H9 (cell line): ENCODE data around the gene MYCN. TPM values are rescaled to one million over a fixed set of nuclear protein-coding genes. Genes with fewer than 3 reads are reported as not detected.

Experiments
- DNase-seq: peaks from one replicate; pipeline ENCODE4 v3.0.0-alpha.2; 2017
- H2AFZ ChIP-seq: one replicate; pipeline ENCODE4 v1.6.1; 2013; ENCODE audit warnings: mild to moderate bottlenecking, low read length, control low read depth, moderate library complexity
- H2AK5ac ChIP-seq: 2 replicates; pipeline ENCODE4 v1.6.1; 2013; ENCODE audit warnings: low read length, control low read depth, mixed read lengths; ENCODE audit not compliant: insufficient read length
- H2BK120ac ChIP-seq: one replicate; pipeline ENCODE4 v1.6.1; 2013; ENCODE audit warnings: low read depth, mild to moderate bottlenecking, low read length, control low read depth, inconsistent platforms; ENCODE audit not compliant: poor library complexity, severe bottlenecking
- H2BK12ac ChIP-seq: 2 replicates; pipeline ENCODE4 v1.6.1; 2013; ENCODE audit warnings: low read length, control low read depth, mixed read lengths, low read depth; ENCODE audit not compliant: insufficient read length
- H2BK15ac ChIP-seq: 2 replicates; pipeline ENCODE4 v1.6.1; 2013; ENCODE audit warnings: low read depth, low read length, control low read depth
- H2BK20ac ChIP-seq: one replicate; pipeline ENCODE4 v1.6.1; 2013; ENCODE audit warnings: low read depth, mild to moderate bottlenecking, low read length, control low read depth, inconsistent platforms; ENCODE audit not compliant: poor library complexity, severe bottlenecking
- H2BK5ac ChIP-seq: 2 replicates; pipeline ENCODE4 v1.6.1; 2013; ENCODE audit warnings: low read length, control low read depth, mixed read lengths; ENCODE audit not compliant: insufficient read length
- H3K14ac ChIP-seq: 2 replicates; pipeline ENCODE4 v1.6.1; 2013; ENCODE audit warnings: low read length, control low read depth; ENCODE audit not compliant: insufficient read depth
- H3K18ac ChIP-seq: 2 replicates; pipeline ENCODE4 v1.6.1; 2013; ENCODE audit warnings: low read depth, mild to moderate bottlenecking, mixed read lengths, low read length, control low read depth; ENCODE audit not compliant: insufficient read length
- H3K23ac ChIP-seq: 2 replicates; pipeline ENCODE4 v1.6.1; 2013; ENCODE audit warnings: low read length, control low read depth, mixed read lengths, low read depth; ENCODE audit not compliant: insufficient read length
- H3K23me2 ChIP-seq: 2 replicates; pipeline ENCODE4 v1.6.1; 2013; ENCODE audit warnings: low read depth, mild to moderate bottlenecking, mixed read lengths, low read length, control low read depth; ENCODE audit not compliant: insufficient read length, poor library complexity, severe bottlenecking
- H3K27ac ChIP-seq: 2 replicates; pipeline ENCODE4 v1.5.1; 2013; ENCODE audit warnings: low read length, control low read depth, mixed read lengths, low read depth; ENCODE audit not compliant: insufficient read length
- H3K27me3 ChIP-seq: 2 replicates; pipeline ENCODE4 v1.6.1; 2013; ENCODE audit warnings: low read length, control low read depth, inconsistent platforms; ENCODE audit not compliant: insufficient read depth
- H3K4ac ChIP-seq: 2 replicates; pipeline ENCODE4 v1.6.1; 2013; ENCODE audit warnings: low read depth, mild to moderate bottlenecking, control low read depth, inconsistent platforms, low read length, moderate library complexity
- H3K4me1 ChIP-seq: 2 replicates; pipeline ENCODE4 v1.6.1; 2013; ENCODE audit warnings: low read length, control low read depth, inconsistent platforms; ENCODE audit not compliant: insufficient read depth
- H3K4me2 ChIP-seq: 2 replicates; pipeline ENCODE4 v1.6.1; 2013; ENCODE audit warnings: low read length, control low read depth, mixed read lengths; ENCODE audit not compliant: insufficient read length, insufficient read depth
- H3K56ac ChIP-seq: 2 replicates; pipeline ENCODE4 v1.6.1; 2013; ENCODE audit warnings: low read depth, mild to moderate bottlenecking, mixed read lengths, low read length, control low read depth; ENCODE audit not compliant: insufficient read length
- H3K79me1 ChIP-seq: 2 replicates; pipeline ENCODE4 v1.6.1; 2013; ENCODE audit warnings: low read depth, mild to moderate bottlenecking, moderate library complexity, low read length, control low read depth, inconsistent platforms; ENCODE audit not compliant: insufficient read depth, poor library complexity, severe bottlenecking
- H3K79me2 ChIP-seq: 2 replicates; pipeline ENCODE4 v1.6.1; 2013; ENCODE audit warnings: low read length, control low read depth, inconsistent platforms; ENCODE audit not compliant: insufficient read depth
- H3K9ac ChIP-seq: 2 replicates; pipeline ENCODE4 v1.6.1; 2013; ENCODE audit warnings: low read length, control low read depth, mixed read lengths; ENCODE audit not compliant: insufficient read length; ENCODE audit errors: extremely low read depth
- H3K9me3 ChIP-seq: one replicate; pipeline ENCODE4 v1.6.1; 2013; ENCODE audit warnings: low read depth, low read length, inconsistent platforms; ENCODE audit not compliant: control insufficient read depth
- H3T11ph ChIP-seq: one replicate; pipeline ENCODE4 v1.6.1; 2013; ENCODE audit warnings: mild to moderate bottlenecking, low read length, control low read depth, inconsistent platforms
- H4K20me1 ChIP-seq: one replicate; pipeline ENCODE4 v1.6.1; 2013; ENCODE audit not compliant: control insufficient read depth, insufficient read length, insufficient read depth
- H4K5ac ChIP-seq: 2 replicates; pipeline ENCODE4 v1.6.1; 2013; ENCODE audit warnings: low read depth, mild to moderate bottlenecking, mixed read lengths, low read length, control low read depth; ENCODE audit not compliant: insufficient read length
- H4K8ac ChIP-seq: replicated peaks from 2 replicates; pipeline ENCODE4 v1.6.1; 2013; ENCODE audit warnings: low read length, control low read depth, mixed read lengths, low read depth; ENCODE audit not compliant: insufficient read length
- H4K91ac ChIP-seq: 2 replicates; pipeline ENCODE4 v1.6.1; 2013; ENCODE audit warnings: low read depth, mild to moderate bottlenecking, moderate library complexity, mixed read lengths, low read length, control low read depth; ENCODE audit not compliant: insufficient read length
- H3K27ac Mint-ChIP-seq, 3 experiments: 2 replicates in 2 of 3; 3 replicates in 1 of 3; pipeline ENCODE4 v1.8.0; 2020 to 2021; ENCODE audit warnings: mixed read lengths in 3 of 3, mild to moderate bottlenecking in 1 of 3, moderate library complexity in 1 of 3
- H3K27me3 Mint-ChIP-seq: 2 replicates; pipeline ENCODE4 v1.8.0; 2021; ENCODE audit warnings: low read depth, mild to moderate bottlenecking, moderate library complexity, mixed read lengths
- H3K36me3 Mint-ChIP-seq, 3 experiments: 2 replicates in 2 of 3; 3 replicates in 1 of 3; pipeline ENCODE4 v1.8.0; 2020 to 2021; ENCODE audit warnings: low read depth in 3 of 3, mixed read lengths in 3 of 3; ENCODE audit not compliant: insufficient read depth in 1 of 3
- H3K4me1 Mint-ChIP-seq, 2 experiments: 2 replicates each; pipeline ENCODE4 v1.8.0; 2020; ENCODE audit warnings: mixed read lengths in 2 of 2
- H3K4me3 Mint-ChIP-seq, 2 experiments: 2 replicates in 1 of 2; 3 replicates in 1 of 2; pipeline ENCODE4 v1.8.0; 2020 to 2021; ENCODE audit warnings: mild to moderate bottlenecking in 2 of 2, mixed read lengths in 2 of 2, moderate library complexity in 1 of 2
- H3K9me3 Mint-ChIP-seq, 2 experiments: 2 replicates in 1 of 2; 3 replicates in 1 of 2; pipeline ENCODE4 v1.8.0; 2020; ENCODE audit warnings: mild to moderate bottlenecking in 2 of 2, mixed read lengths in 2 of 2, moderate library complexity in 1 of 2
- CTCF ChIP-seq: fragments of 200-600 bp; sonication (generic); conservative IDR thresholded peaks from 3 replicates; pipeline ENCODE4 v1.8.0; 2021; ENCODE audit warnings: antibody characterized with exemption, mild to moderate bottlenecking
- WGBS: extraction: QIAGEN DNeasy Blood & Tissue Kit; methylation state at CpG from one replicate; pipeline ENCODE4 v1.1.7; 2013; ENCODE audit warnings: missing lambda C conversion rate, low lambda C conversion rate, mixed read lengths; ENCODE audit not compliant: insufficient read length; ENCODE audit errors: extremely low coverage; 5-methylcytosine and 5-hydroxymethylcytosine counted together
- total RNA-seq: library from RNA; stranded (reverse); gene quantifications from 2 replicates; pipeline ENCODE4 v1.2.1, GENCODE V29; 2021

Gene MYCN
- total RNA-seq, 1 experiment from 2014 or later = 100.0 TPM

DNA sequence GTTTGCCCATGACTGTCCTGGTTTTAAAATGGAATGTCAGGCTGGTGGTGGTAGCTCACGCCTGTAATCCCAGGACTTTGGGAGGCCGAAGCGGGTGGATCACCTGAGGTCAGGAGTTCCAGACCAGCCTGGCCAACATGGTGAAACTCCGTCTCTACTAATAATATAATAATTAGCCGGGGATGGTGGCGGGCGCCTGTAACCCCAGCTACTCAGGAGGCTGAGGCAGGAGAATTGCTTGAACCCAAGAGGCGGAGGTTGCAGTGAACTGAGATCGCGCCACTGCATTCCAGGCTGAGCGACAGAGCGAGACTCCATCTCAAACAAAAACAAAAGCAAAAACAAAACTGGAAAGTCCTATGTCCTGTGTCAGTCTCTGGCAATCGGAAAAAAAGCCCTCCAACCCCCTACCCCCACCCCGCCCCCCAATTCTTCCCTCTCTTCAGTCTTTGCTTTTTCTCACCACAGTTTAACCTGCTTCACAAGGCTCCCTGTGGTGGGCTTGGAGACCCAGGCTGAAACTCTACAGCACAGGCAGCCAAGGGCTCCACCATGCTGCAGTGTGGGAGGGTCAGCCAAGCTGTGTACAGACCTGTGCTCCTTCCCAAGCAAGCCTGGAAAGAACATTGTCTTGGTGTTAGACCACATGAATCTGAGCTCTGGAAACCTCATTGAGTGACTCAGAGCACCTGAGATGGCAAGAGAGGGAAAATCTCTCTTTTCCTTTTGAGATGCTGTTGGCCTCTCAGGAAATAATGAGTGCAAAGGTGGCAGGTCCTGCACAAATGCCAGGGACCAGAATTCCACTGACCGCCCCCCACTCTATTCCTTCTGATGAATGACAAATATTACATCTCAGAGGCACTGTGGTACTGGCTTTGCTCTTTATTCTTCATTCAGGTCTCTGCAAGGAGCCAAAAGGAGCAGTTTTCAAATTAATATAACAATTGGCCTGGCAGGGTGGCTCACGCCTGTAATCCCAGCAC lies 16.7 kb downstream of the MYCN start:
- no peaks in the 10 kb centered on the region for H3K27me3 ChIP-seq
- H2AK5ac ChIP-seq = no peak overlapping the region
- no peak overlapping the region for H3T11ph ChIP-seq
- H4K8ac ChIP-seq = no peak overlapping the region
- TF ChIP-seq CTCF = no peak
- H3K14ac ChIP-seq = no peak overlapping the region
- H3K9me3 ChIP-seq = no peaks in the 10 kb centered on the region
- no peaks in the 10 kb centered on the region for H3K79me1 ChIP-seq
- H4K5ac ChIP-seq = no peak overlapping the region
- H2BK120ac ChIP-seq = no peak overlapping the region
- H2BK5ac ChIP-seq = no peak overlapping the region
- no peak overlapping the region for H2AFZ ChIP-seq
- H2BK12ac ChIP-seq = no peak overlapping the region
- H3K4me1 Mint-ChIP-seq = peaks cover 53 to 58% of the 10 kb centered on the region in 2 experiments
- no peaks in the 10 kb centered on the region for H3K79me2 ChIP-seq
- no peak overlapping the region; a peak in 1 of 5 replicates for H3K4me3 Mint-ChIP-seq
- peak overlapping the region in 2 of 3 experiments; percentile 25 to 78; a peak in 4 of 7 replicates for H3K27ac Mint-ChIP-seq
- H3K4ac ChIP-seq = no peak overlapping the region
- H4K20me1 ChIP-seq = no peaks in the 10 kb centered on the region
- no peak overlapping the region for H2BK20ac ChIP-seq
- H3K4me1 ChIP-seq = peaks cover 8% of the 10 kb centered on the region; the same call in 1 of the 2 replicates
- H3K27ac ChIP-seq = no peak overlapping the region
- no CpG with 5 or more reads among the region's 16 CpGs for WGBS
- no peak for DNase-seq
- no peak overlapping the region for H3K18ac ChIP-seq
- H4K91ac ChIP-seq = no peak overlapping the region
- no peak overlapping the region for H3K4me2 ChIP-seq
- no peak overlapping the region for H3K56ac ChIP-seq
- H3K9me3 Mint-ChIP-seq = peaks cover 0 to 5% of the 10 kb centered on the region in 2 experiments; a peak in 3 of 5 replicates
- peaks cover 0 to 6% (median 0%) of the 10 kb centered on the region in 3 experiments; a peak in 3 of 7 replicates for H3K36me3 Mint-ChIP-seq
- no peak overlapping the region for H3K23ac ChIP-seq
- H3K9ac ChIP-seq = no peak overlapping the region
- H2BK15ac ChIP-seq = no peak overlapping the region
- H3K27me3 Mint-ChIP-seq = no peaks in the 10 kb centered on the region
- H3K23me2 ChIP-seq = no peaks in the 10 kb centered on the region
